Endodermal cell (in vitro differentiated cells): ENCODE results near the gene UPF1. TPM values are rescaled to one million over a fixed set of nuclear protein-coding genes. Genes with fewer than 3 reads are reported as not detected.

ENCODE experiments used
- DNase-seq: peaks from one replicate; pipeline ENCODE4 v3.0.0-alpha.2; 2017
- H3K27ac ChIP-seq: 2 replicates; pipeline ENCODE4 v1.5.1; 2013; ENCODE audit warnings: mild to moderate bottlenecking, low read depth, low read length, moderate library complexity
- H3K27me3 ChIP-seq: 2 replicates; pipeline ENCODE4 v1.6.1; 2013; ENCODE audit warnings: mild to moderate bottlenecking, low read length, moderate library complexity; ENCODE audit not compliant: insufficient read depth, control insufficient read depth, poor library complexity, severe bottlenecking
- H3K36me3 ChIP-seq: 2 replicates; pipeline ENCODE4 v1.7.0; 2013; ENCODE audit warnings: mild to moderate bottlenecking, low read length, moderate library complexity; ENCODE audit not compliant: control insufficient read depth, insufficient read depth
- H3K4me1 ChIP-seq: one replicate; pipeline ENCODE4 v1.7.0; 2013; ENCODE audit warnings: low read length; ENCODE audit not compliant: control insufficient read depth, insufficient read depth
- H3K4me3 ChIP-seq: 2 replicates; pipeline ENCODE4 v1.5.1; 2013; ENCODE audit warnings: mild to moderate bottlenecking, low read length, moderate library complexity
- H3K9ac ChIP-seq: 2 replicates; pipeline ENCODE4 v1.6.1; 2013; ENCODE audit warnings: mild to moderate bottlenecking, low read length, moderate library complexity; ENCODE audit not compliant: poor library complexity, severe bottlenecking; ENCODE audit errors: extremely low read depth
- H3K9me3 ChIP-seq: 2 replicates; pipeline ENCODE4 v1.6.1; 2013; ENCODE audit warnings: mild to moderate bottlenecking, low read length, moderate library complexity; ENCODE audit not compliant: control insufficient read depth
- H3K27ac Mint-ChIP-seq: 2 replicates; pipeline ENCODE4 v1.8.0; 2020; ENCODE audit warnings: mixed read lengths
- H3K27me3 Mint-ChIP-seq: 2 replicates; pipeline ENCODE4 v1.8.0; 2021; ENCODE audit warnings: mild to moderate bottlenecking, mixed read lengths; ENCODE audit not compliant: insufficient read depth
- H3K36me3 Mint-ChIP-seq: 2 replicates; pipeline ENCODE4 v1.8.0; 2020; ENCODE audit warnings: low read depth, mixed read lengths
- H3K4me1 Mint-ChIP-seq: 2 replicates; pipeline ENCODE4 v1.8.0; 2020; ENCODE audit warnings: mixed read lengths
- H3K4me3 Mint-ChIP-seq: 2 replicates; pipeline ENCODE4 v1.8.0; 2020; ENCODE audit warnings: mild to moderate bottlenecking, moderate library complexity, mixed read lengths
- H3K9me3 Mint-ChIP-seq: 2 replicates; pipeline ENCODE4 v1.8.0; 2020; ENCODE audit warnings: mild to moderate bottlenecking, mixed read lengths
- WGBS, 2 experiments: methylation state at CpG; one replicate each; pipeline versions ENCODE4 v1.1.5 to v1.1.7; 2013; ENCODE audit warnings: missing lambda C conversion rate in 2 of 2, mixed read lengths in 1 of 2; ENCODE audit not compliant: insufficient coverage in 1 of 2, insufficient read length in 1 of 2; 5-methylcytosine and 5-hydroxymethylcytosine counted together
- total RNA-seq, 2 donors: library from RNA; stranded (reverse); fragmentation: NEBNext Ultra II Directional in 1 of 2; extraction: Animal tissue kit (Norgen Biotek cat#: 25700) in 1 of 2; gene quantifications; 2 replicates in 1 of 2; 3 replicates in 1 of 2; pipeline ENCODE4 v1.2.1, GENCODE V29; 2021
- TF ChIP-seq, protein P1 (sequence below): fragments of 200-600 bp; sonication (generic); conservative IDR thresholded peaks from 2 replicates; pipeline ENCODE4 v1.5.0; 2021; ENCODE audit warnings: antibody characterized with exemption, mild to moderate bottlenecking

The UPF1 gene
- total RNA-seq, 2 donors from 2014 or later = 82.1 to 87.3 TPM

GRCh38 chr19:18793144-18794028 lies 38.4 kb upstream of the UPF1 start:
- no peaks in the 10 kb centered on the region for H3K9me3 ChIP-seq
- peaks cover 6% of the 10 kb centered on the region for H3K4me1 Mint-ChIP-seq
- no peaks in the 10 kb centered on the region for H3K36me3 Mint-ChIP-seq
- H3K27me3 ChIP-seq = peaks cover 100% of the 10 kb centered on the region
- peak; percentile 52 for DNase-seq
- H3K4me3 ChIP-seq = no peak overlapping the region
- no peak overlapping the region for H3K9ac ChIP-seq
- 81 to 85% methylated on average over 10 to 13 of the region's 13 CpGs for WGBS, 2 experiments
- H3K27ac ChIP-seq = no peak overlapping the region
- no peak overlapping the region for H3K4me3 Mint-ChIP-seq
- H3K9me3 Mint-ChIP-seq = no peaks in the 10 kb centered on the region
- TF ChIP-seq, protein P1, sequence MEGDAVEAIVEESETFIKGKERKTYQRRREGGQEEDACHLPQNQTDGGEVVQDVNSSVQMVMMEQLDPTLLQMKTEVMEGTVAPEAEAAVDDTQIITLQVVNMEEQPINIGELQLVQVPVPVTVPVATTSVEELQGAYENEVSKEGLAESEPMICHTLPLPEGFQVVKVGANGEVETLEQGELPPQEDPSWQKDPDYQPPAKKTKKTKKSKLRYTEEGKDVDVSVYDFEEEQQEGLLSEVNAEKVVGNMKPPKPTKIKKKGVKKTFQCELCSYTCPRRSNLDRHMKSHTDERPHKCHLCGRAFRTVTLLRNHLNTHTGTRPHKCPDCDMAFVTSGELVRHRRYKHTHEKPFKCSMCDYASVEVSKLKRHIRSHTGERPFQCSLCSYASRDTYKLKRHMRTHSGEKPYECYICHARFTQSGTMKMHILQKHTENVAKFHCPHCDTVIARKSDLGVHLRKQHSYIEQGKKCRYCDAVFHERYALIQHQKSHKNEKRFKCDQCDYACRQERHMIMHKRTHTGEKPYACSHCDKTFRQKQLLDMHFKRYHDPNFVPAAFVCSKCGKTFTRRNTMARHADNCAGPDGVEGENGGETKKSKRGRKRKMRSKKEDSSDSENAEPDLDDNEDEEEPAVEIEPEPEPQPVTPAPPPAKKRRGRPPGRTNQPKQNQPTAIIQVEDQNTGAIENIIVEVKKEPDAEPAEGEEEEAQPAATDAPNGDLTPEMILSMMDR = no peak
- peaks cover 96% of the 10 kb centered on the region for H3K27me3 Mint-ChIP-seq
- H3K36me3 ChIP-seq = no peaks in the 10 kb centered on the region
- no peak overlapping the region for H3K27ac Mint-ChIP-seq
- H3K4me1 ChIP-seq = no peaks in the 10 kb centered on the region

DNA sequence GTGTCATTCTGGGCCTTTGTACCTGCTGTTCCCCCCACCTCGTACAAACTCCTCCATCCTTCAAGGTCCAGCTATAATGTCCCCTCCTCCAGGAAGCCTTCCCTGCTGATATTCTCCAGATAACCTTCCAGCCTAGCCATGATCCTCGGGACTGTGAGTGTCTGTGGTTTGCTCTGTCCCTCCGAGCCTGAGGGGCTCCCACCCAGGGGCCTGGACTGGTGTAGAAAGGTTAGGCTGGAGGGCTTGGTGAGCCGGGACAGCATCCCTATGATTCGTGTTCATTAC lies 37.8 kb upstream of the UPF1 start:
- H3K4me1 ChIP-seq = no peaks in the 10 kb centered on the region
- peaks cover 91% of the 10 kb centered on the region for H3K27me3 Mint-ChIP-seq
- no peak overlapping the region for H3K27ac Mint-ChIP-seq
- no peak overlapping the region for H3K27ac ChIP-seq
- H3K4me3 ChIP-seq = no peak overlapping the region
- H3K36me3 Mint-ChIP-seq = no peaks in the 10 kb centered on the region
- peaks cover 6% of the 10 kb centered on the region for H3K4me1 Mint-ChIP-seq
- no peak for DNase-seq
- no peaks in the 10 kb centered on the region for H3K36me3 ChIP-seq
- H3K9me3 ChIP-seq = no peaks in the 10 kb centered on the region
- H3K9me3 Mint-ChIP-seq = no peaks in the 10 kb centered on the region
- no peak overlapping the region for H3K9ac ChIP-seq
- no peak overlapping the region for H3K4me3 Mint-ChIP-seq
- TF ChIP-seq, protein P1 = no peak
- 68 to 87% methylated on average over 3 to 5 of the region's 5 CpGs for WGBS, 2 experiments
- peaks cover 100% of the 10 kb centered on the region for H3K27me3 ChIP-seq

DNA sequence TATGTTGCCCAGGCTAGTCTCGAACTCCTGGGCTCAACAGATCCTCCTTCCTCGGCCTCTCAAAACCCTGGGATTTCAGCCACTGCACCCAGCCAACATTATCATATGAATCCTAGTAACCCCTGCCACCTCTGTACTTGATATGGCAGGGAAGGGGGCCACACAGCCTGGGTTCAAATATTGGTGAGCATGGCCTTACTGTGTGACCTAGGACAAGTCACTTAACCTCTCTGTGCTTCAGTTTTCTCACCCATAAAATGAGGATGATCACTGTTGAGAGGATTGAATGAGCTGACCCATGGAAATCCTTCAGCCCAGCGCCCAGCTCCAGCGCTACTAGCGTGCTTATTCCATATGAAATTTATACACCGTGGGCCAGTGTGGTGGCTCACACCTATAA lies 37.1 kb upstream of the UPF1 start:
- no peak overlapping the region for H3K4me3 Mint-ChIP-seq
- 90 to 95% methylated on average over 4 to 6 of the region's 6 CpGs for WGBS, 2 experiments
- no peak overlapping the region for H3K27ac Mint-ChIP-seq
- Histone ChIP-seq H3K9ac (no peak overlapping the region), H3K27me3 (peaks cover 100% of the 10 kb centered on the region), H3K4me3 (no peak overlapping the region), H3K36me3 (no peaks in the 10 kb centered on the region), H3K4me1 (no peaks in the 10 kb centered on the region), H3K27ac (no peak overlapping the region), H3K9me3 (no peaks in the 10 kb centered on the region)
- no peak for DNase-seq
- peaks cover 84% of the 10 kb centered on the region for H3K27me3 Mint-ChIP-seq
- H3K4me1 Mint-ChIP-seq = peaks cover 4% of the 10 kb centered on the region
- no peaks in the 10 kb centered on the region for H3K36me3 Mint-ChIP-seq
- H3K9me3 Mint-ChIP-seq = no peaks in the 10 kb centered on the region
- TF ChIP-seq, protein P1 = no peak
